Neural cell (in vitro differentiated cells): Measurements from ENCODE around the gene NRAS. TPM values are rescaled to one million over a fixed set of nuclear protein-coding genes. Genes with fewer than 3 reads are reported as not detected.

ENCODE experiments used
- H2AFZ ChIP-seq: fragments of 200-600, 300-800 bp; sonication (generic), shearing (Covaris generic); 2 replicates; pipeline ENCODE4 v1.6.0; 2014; ENCODE audit warnings: low read depth, mild to moderate bottlenecking, antibody characterized with exemption, low read length, moderate library complexity
- H3F3A ChIP-seq: fragments of 200-600 bp; shearing (Covaris generic); 2 replicates; pipeline ENCODE4 v1.6.1; 2016; ENCODE audit warnings: mild to moderate bottlenecking, moderate library complexity, mixed read lengths, antibody characterized with exemption, low read length; ENCODE audit not compliant: insufficient read depth, poor library complexity, severe bottlenecking
- H3K27ac ChIP-seq: fragments of 200-600, 300-800 bp; sonication (generic), shearing (Covaris generic); 2 replicates; pipeline ENCODE4 v1.5.1; 2014; ENCODE audit warnings: mild to moderate bottlenecking, low read length, moderate library complexity
- H3K27me3 ChIP-seq: fragments of 300-800, 200-600 bp; sonication (generic), shearing (Covaris generic); 2 replicates; pipeline ENCODE4 v1.6.0; 2014; ENCODE audit warnings: mild to moderate bottlenecking, low read depth, low read length, moderate library complexity; ENCODE audit not compliant: insufficient read depth
- H3K36me3 ChIP-seq: fragments of 300-800, 200-600 bp; sonication (generic), shearing (Covaris generic); 2 replicates; pipeline ENCODE4 v1.5.1; 2014; ENCODE audit warnings: mild to moderate bottlenecking, antibody characterized with exemption, low read length, moderate library complexity; ENCODE audit not compliant: insufficient read depth
- H3K4me2 ChIP-seq: fragments of 300-800, 200-600 bp; sonication (generic), shearing (Covaris generic); 2 replicates; pipeline ENCODE4 v1.6.0; 2014; ENCODE audit warnings: mild to moderate bottlenecking, low read length
- H3K4me3 ChIP-seq: fragments of 300-800, 200-600 bp; sonication (generic), shearing (Covaris generic); 2 replicates; pipeline ENCODE4 v1.5.1; 2014; ENCODE audit warnings: mild to moderate bottlenecking, low read length, moderate library complexity
- H3K79me2 ChIP-seq: fragments of 200-600 bp; shearing (Covaris generic); replicated peaks from 2 replicates; pipeline ENCODE4 v1.6.0; 2014; ENCODE audit warnings: mild to moderate bottlenecking, low read length, moderate library complexity; ENCODE audit not compliant: insufficient read depth
- H3K9ac ChIP-seq: fragments of 300-800, 200-600 bp; sonication (generic), shearing (Covaris generic); 2 replicates; pipeline ENCODE4 v1.6.1; 2016; ENCODE audit warnings: mild to moderate bottlenecking, low read length, mixed read lengths
- H3K9me2 ChIP-seq: fragments of 200-600 bp; shearing (Covaris generic); 2 replicates; pipeline ENCODE4 v1.6.1; 2016; ENCODE audit warnings: mild to moderate bottlenecking, low read length, mixed read lengths; ENCODE audit not compliant: insufficient read depth
- H3K9me3 ChIP-seq: fragments of 200-600, 300-800 bp; sonication (generic), shearing (Covaris generic); 2 replicates; pipeline ENCODE4 v1.6.1; 2016; ENCODE audit warnings: mild to moderate bottlenecking, mixed run types, low read length, moderate library complexity, mixed read lengths
- H4K20me1 ChIP-seq: fragments of 200-600 bp; shearing (Covaris generic); 2 replicates; pipeline ENCODE4 v1.6.1; 2016; ENCODE audit warnings: mild to moderate bottlenecking, mixed run types; ENCODE audit not compliant: insufficient read depth
- EP300 ChIP-seq: fragments of 450-650 bp; conservative IDR thresholded peaks from 2 replicates; pipeline ENCODE4 v1.6.1; 2014; ENCODE audit warnings: antibody characterized with exemption, mild to moderate bottlenecking, moderate library complexity; ENCODE audit not compliant: poor library complexity, severe bottlenecking
- EZH2 ChIP-seq: fragments of 200-600, 300-800 bp; shearing (Covaris generic), sonication (generic); IDR thresholded peaks from 2 replicates; pipeline ENCODE4 v1.6.1; 2014; ENCODE audit warnings: antibody characterized with exemption, low read length, borderline replicate concordance, mild to moderate bottlenecking; ENCODE audit not compliant: insufficient read depth, poor library complexity, severe bottlenecking
- MXI1 ChIP-seq: fragments of 450-650 bp; conservative IDR thresholded peaks from 2 replicates; pipeline ENCODE4 v1.6.1; 2014; ENCODE audit warnings: antibody characterized with exemption, mild to moderate bottlenecking; ENCODE audit not compliant: poor library complexity, severe bottlenecking
- POLR2AphosphoS5 ChIP-seq: IDR thresholded peaks from 2 replicates; pipeline ENCODE4 v1.6.1; 2012
- RAD21 ChIP-seq: fragments of 450-650 bp; conservative IDR thresholded peaks from 2 replicates; pipeline ENCODE4 v1.6.1; 2014; ENCODE audit warnings: antibody characterized with exemption, mild to moderate bottlenecking, moderate library complexity
- SMC3 ChIP-seq: fragments of 450-650 bp; conservative IDR thresholded peaks from 2 replicates; pipeline ENCODE4 v1.6.1; 2014; ENCODE audit warnings: antibody characterized with exemption, mild to moderate bottlenecking, moderate library complexity; ENCODE audit not compliant: poor library complexity
- TAF1 ChIP-seq: IDR thresholded peaks from 2 replicates; pipeline ENCODE4 v1.6.1; 2012; ENCODE audit warnings: low read depth
- polyA plus RNA-seq: library from polyadenylated mRNA; depleted of rRNA; stranded (reverse); fragments of >200 nt; gene quantifications from 2 replicates; pipeline ENCODE4 v1.2.3, GENCODE V29; 2014
- TF ChIP-seq, protein P1 (sequence below): fragments of 450-650 bp; IDR thresholded peaks from 2 replicates; pipeline ENCODE4 v1.5.1; 2014; ENCODE audit warnings: antibody characterized with exemption, mild to moderate bottlenecking, moderate library complexity; ENCODE audit not compliant: poor library complexity, severe bottlenecking
- TF ChIP-seq, protein P2 (sequence below): IDR thresholded peaks from 2 replicates; pipeline ENCODE4 v1.6.1; 2012; ENCODE audit warnings: borderline replicate concordance

Gene NRAS
- polyA plus RNA-seq, 1 donor from 2014 or later = 56.5 TPM

DNA sequence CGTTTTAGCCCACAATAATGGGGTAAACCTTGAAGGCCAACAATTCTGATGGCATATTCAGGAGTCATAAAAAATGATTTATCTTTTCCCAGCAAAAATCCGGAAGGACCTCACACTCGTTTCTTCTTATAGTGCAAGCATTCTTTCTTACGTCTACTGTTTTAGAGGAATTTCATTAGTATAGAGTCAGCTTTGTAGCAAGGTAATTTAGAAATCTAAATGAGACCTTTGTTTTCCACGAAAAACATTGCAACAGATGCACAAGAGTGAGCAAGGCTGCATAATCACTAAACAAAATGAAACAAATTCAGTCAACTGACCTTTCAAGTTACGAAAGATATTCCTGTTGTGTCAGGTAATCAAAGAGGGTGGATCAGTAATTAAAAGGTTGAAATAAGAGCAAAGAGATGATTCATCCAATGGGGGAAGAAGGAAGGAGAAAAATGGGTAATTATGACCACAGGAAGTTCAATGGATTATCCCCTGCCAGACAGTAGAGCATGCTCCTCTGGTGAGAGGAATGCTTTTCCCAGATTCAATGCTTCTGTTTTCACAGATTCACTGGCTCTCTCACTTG lies 41.8 kb upstream of the NRAS start:
- Histone ChIP-seq H3K79me2 (peaks cover 38% of the 10 kb centered on the region), H3F3A (peaks cover 4% of the 10 kb centered on the region), H3K9me3 (no peaks in the 10 kb centered on the region), H3K27me3 (no peaks in the 10 kb centered on the region), H2AFZ (peak overlapping the region; percentile 91), H3K9me2 (no peaks in the 10 kb centered on the region), H3K4me2 (peak overlapping the region; percentile 68), H3K27ac (peak overlapping the region; percentile 100), H3K36me3 (no peaks in the 10 kb centered on the region), H4K20me1 (peaks cover 5% of the 10 kb centered on the region), H3K4me3 (peak overlapping the region; percentile 78), H3K9ac (peak overlapping the region; percentile 100)
- TF ChIP-seq, protein P1, sequence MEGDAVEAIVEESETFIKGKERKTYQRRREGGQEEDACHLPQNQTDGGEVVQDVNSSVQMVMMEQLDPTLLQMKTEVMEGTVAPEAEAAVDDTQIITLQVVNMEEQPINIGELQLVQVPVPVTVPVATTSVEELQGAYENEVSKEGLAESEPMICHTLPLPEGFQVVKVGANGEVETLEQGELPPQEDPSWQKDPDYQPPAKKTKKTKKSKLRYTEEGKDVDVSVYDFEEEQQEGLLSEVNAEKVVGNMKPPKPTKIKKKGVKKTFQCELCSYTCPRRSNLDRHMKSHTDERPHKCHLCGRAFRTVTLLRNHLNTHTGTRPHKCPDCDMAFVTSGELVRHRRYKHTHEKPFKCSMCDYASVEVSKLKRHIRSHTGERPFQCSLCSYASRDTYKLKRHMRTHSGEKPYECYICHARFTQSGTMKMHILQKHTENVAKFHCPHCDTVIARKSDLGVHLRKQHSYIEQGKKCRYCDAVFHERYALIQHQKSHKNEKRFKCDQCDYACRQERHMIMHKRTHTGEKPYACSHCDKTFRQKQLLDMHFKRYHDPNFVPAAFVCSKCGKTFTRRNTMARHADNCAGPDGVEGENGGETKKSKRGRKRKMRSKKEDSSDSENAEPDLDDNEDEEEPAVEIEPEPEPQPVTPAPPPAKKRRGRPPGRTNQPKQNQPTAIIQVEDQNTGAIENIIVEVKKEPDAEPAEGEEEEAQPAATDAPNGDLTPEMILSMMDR = peak; percentile 1
- TF ChIP-seq POLR2AphosphoS5 = no peak

DNA sequence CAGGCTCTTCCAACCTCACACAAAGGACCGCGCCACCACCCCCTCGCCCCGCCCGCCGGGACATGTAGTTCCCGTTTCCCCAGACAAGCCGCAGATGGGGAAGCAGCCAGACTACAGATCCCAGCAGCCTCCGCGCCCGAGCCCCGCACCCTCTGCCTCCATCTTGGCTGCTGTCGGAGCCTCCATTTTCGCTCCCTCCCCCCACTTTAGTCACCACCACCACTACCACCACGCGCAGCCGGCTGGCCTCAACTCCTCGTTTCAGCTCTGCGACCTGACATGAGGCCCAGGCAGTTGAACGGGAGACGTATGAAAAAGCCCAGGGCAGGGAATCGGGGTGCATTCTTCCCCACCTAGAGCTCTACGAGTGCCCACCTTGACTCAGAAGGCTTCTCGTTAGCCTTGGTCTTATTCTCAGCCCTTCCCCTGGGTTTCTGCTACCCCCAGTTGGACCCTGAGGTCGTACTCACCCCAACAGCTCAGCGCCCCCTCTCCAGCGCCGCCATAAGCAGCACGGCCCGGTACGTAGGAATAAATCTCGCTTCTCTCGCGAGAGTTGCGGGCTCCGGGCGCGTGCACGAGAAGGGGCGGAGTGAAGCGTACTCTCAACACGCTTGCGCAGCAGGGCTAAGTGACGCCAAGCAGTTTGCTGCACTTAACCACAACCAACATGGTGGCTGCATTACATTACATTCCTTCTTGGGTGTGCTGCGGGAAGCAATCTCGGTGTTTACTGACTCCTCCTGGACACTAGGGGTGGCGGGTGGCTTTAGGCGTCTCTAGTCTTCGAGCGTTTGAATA lies 41.1 kb upstream of the NRAS start, which contains the start of gene CSDE1:
TSS of gene CSDE1 (minus strand) at position 530 of the 801 bp plus-strand sequence. CDS start 18,094 bp downstream, outside the sequence.
- peak within 1 kb of the TSS; percentile 92 for H2AFZ ChIP-seq
- H3K9me2 ChIP-seq = no peaks in the 10 kb centered on the region
- H4K20me1 ChIP-seq = peaks cover 10% of the 10 kb centered on the region
- H3K27ac ChIP-seq = peak within 1 kb of the TSS; percentile 100
- H3K4me3 ChIP-seq = peak within 1 kb of the TSS; percentile 78
- H3K36me3 ChIP-seq = no peaks in the 10 kb centered on the region
- H3K4me2 ChIP-seq = peak within 1 kb of the TSS; percentile 96
- H3K9ac ChIP-seq = peak within 1 kb of the TSS; percentile 100
- H3F3A ChIP-seq = peaks cover 4% of the 10 kb centered on the region
- H3K79me2 ChIP-seq = peaks cover 45% of the 10 kb centered on the region
- peak; percentile 95 for TF ChIP-seq TAF1
- peak; percentile 79 for TF ChIP-seq EP300
- no peak for TF ChIP-seq MXI1
- TF ChIP-seq, protein P2, sequence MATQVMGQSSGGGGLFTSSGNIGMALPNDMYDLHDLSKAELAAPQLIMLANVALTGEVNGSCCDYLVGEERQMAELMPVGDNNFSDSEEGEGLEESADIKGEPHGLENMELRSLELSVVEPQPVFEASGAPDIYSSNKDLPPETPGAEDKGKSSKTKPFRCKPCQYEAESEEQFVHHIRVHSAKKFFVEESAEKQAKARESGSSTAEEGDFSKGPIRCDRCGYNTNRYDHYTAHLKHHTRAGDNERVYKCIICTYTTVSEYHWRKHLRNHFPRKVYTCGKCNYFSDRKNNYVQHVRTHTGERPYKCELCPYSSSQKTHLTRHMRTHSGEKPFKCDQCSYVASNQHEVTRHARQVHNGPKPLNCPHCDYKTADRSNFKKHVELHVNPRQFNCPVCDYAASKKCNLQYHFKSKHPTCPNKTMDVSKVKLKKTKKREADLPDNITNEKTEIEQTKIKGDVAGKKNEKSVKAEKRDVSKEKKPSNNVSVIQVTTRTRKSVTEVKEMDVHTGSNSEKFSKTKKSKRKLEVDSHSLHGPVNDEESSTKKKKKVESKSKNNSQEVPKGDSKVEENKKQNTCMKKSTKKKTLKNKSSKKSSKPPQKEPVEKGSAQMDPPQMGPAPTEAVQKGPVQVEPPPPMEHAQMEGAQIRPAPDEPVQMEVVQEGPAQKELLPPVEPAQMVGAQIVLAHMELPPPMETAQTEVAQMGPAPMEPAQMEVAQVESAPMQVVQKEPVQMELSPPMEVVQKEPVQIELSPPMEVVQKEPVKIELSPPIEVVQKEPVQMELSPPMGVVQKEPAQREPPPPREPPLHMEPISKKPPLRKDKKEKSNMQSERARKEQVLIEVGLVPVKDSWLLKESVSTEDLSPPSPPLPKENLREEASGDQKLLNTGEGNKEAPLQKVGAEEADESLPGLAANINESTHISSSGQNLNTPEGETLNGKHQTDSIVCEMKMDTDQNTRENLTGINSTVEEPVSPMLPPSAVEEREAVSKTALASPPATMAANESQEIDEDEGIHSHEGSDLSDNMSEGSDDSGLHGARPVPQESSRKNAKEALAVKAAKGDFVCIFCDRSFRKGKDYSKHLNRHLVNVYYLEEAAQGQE = peak; percentile 80
- peak; percentile 100 for TF ChIP-seq POLR2AphosphoS5
- peak; percentile 64 for TF ChIP-seq RAD21
- no peak for TF ChIP-seq EZH2
- TF ChIP-seq SMC3 = peak; percentile 47
- TF ChIP-seq, protein P1 = peak; percentile 91
- no peaks in the 10 kb centered on the region for H3K9me3 ChIP-seq
- no peaks in the 10 kb centered on the region for H3K27me3 ChIP-seq
